Activated CD4-positive, alpha-beta T cell treated with anti-CD3 and anti-CD28 coated beads for 24 hours (primary cell): ENCODE data around the gene C1orf210.

Source experiments
- DNase-seq, 2 donors: peaks; one replicate each; pipeline ENCODE4 v3.0.0-alpha.2; 2020; ENCODE audit warnings: low read depth in 2 of 2

The C1orf210 gene

DNA sequence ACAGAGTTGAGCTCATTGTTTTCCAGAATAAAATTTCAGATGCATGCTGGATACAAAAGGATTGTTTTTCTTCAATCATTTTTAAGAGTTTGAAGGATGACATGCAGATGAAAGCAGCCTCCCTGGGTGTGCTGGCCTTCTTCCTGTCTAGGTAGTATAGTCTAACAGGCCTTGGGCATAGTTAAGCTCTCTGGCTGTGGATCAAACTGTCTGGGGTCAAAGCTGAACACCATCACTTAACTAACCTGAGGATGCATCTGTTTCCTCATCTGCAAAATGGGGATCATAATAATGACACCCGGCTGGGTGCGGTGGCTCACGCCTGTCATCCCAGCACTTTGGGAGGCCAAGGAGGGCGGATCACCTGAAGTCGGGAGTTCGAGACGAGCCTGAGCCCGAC is 9.4 kb upstream of the C1orf210 start:
- no peak for DNase-seq

DNA sequence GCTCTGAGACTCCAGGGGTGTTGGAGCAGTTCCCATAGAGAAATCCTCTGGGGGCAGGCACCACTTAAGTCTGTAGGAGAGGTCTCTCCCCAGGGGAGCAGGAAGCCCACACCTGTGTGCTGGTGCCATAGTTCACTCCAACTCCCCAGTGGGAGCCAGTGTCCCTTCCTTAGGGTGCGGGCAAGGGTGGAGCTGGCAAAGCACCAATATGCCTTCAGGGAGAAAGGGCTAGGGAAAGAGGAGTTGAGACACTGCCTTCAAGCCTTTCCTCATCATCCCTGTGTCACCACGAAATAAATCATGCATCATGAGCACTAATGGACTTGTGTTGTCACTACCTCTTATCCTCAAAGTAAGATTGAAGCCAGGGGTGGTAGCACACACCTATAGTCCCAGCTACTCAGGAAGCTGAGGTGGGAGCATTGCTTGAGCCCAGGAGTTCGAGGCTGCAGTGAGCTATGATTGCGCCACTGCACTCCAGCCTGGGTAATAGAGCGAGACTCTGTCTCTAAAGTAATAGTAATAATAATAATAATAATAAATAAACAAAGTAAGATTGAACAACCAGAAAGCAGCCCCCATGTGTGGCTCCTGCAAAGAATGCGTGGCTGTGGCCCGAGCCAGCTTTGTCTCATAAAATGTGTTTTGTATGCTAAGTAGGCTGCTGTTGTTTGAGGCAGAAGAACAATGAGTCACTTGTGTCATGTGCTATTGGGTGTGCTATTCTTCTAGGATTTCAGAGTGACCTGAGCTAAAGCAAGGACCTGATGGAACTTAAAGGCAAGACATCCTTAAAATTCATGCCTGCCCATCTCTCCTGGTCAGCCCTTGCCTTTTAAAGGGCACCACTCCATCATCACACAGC is 8.7 kb upstream of the C1orf210 start:
- DNase-seq, result no peak

GRCh38 chr1:43293176-43293575 is 7.8 kb upstream of the C1orf210 start:
- DNase-seq, result no peak

DNA sequence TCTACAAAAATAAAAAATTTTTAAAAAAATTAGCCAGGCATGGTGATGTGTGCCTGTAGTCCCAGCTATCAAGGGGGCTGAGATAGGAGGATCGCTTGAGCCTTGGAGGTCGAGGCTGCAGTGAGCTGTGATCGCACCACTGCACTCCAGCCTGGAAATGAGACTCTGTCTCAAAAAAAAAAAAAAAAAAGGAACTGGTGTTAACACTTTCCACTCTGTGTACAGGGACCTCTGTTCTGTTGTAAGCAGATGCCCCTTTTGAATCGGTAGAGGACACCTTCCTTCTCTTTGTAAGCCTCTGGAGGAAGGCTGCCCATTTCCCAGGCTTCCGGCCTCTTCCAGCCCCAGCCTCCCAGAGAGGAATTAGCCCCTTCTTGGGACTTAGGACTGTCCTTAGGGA is 7.3 kb upstream of the C1orf210 start:
- DNase-seq, result no peak

- DNase-seq, result no peak
These were observed 6.8 kb upstream of the C1orf210 start for GRCh38 chr1:43292216-43292615.

DNA sequence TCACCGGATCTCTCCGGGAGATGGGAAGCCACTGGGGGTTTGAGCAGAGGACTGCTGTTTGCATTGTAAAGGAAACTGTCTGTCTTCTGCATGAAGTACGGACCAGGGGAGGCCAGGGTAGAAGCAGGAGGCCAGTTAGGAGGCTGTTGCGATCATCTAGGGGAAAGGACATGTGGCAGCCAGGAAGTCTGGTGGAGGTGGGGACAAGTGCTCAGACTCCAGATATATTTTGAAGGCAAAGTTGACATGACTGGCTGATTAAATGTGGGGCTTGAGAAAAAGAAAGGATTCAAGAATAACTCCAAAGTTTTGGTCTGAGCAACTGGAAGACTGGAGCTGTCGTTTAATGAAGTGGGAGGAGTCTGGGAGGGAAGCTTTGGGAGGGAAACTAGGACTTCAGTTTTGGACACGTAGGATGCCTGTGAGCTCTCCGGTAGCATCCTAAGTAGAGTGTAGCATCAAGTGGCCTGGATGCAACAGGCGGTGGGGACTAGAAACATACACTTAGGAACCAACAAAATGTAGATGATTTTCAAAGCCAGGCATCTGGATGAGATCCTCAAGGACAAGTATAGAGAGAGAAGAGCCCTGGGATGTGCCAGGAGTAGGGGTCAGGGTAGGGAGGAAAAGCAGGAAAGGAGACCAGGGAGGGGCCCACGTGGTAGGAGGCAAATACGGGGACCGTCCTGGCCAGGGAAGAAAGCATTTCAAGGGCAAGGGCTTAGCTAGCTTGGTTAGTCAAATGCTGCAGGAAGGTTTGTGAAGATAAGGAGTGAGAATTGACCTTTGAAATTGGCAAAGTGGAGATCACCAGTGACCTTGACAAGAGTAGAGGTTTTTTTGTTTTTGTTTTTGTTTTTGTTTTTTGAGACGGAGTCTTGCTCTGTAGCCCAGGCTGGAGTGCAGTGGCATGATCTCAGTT is 3.7 kb upstream of the C1orf210 start:
- no peak for DNase-seq

GRCh38 chr1:43288058-43288784 is 2.8 kb upstream of the C1orf210 start:
- no peak for DNase-seq

- DNase-seq, result no peak
These were observed 1.2 kb upstream of the C1orf210 start for GRCh38 chr1:43286533-43286932.

- no peak for DNase-seq
These were observed 734 bp upstream of the C1orf210 start for GRCh38 chr1:43286115-43286514.

DNA sequence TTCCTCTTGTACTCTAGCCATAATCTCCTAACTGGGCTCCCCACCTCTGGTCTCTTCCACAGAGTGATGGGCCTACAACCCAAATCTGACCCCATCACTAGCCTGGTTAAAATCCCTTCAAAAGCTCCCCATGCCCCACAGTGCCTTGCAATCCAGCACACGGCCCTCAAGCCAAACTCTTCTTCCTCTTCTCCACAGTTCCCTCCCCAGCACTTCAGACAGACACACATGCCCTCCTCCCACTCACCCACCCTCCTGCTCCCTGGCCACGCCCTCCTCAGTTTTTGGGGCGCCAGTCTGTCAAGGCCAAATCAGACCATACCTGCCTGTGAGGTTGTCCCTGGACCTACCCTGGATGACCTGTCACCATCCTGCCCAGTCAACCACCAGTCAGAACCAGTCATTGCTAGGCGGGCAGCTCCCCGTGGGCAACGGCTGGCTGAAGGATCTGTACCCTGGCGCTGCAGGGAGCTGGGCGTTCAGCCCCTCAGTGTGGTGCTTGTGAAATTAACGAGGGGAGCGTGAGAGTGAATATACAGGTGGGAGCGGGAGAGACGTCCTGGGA is 753 bp downstream of the C1orf210 start:
- no peak for DNase-seq

- no peak for DNase-seq
These were observed 1.3 kb downstream of the C1orf210 start for GRCh38 chr1:43284065-43284464.

DNA sequence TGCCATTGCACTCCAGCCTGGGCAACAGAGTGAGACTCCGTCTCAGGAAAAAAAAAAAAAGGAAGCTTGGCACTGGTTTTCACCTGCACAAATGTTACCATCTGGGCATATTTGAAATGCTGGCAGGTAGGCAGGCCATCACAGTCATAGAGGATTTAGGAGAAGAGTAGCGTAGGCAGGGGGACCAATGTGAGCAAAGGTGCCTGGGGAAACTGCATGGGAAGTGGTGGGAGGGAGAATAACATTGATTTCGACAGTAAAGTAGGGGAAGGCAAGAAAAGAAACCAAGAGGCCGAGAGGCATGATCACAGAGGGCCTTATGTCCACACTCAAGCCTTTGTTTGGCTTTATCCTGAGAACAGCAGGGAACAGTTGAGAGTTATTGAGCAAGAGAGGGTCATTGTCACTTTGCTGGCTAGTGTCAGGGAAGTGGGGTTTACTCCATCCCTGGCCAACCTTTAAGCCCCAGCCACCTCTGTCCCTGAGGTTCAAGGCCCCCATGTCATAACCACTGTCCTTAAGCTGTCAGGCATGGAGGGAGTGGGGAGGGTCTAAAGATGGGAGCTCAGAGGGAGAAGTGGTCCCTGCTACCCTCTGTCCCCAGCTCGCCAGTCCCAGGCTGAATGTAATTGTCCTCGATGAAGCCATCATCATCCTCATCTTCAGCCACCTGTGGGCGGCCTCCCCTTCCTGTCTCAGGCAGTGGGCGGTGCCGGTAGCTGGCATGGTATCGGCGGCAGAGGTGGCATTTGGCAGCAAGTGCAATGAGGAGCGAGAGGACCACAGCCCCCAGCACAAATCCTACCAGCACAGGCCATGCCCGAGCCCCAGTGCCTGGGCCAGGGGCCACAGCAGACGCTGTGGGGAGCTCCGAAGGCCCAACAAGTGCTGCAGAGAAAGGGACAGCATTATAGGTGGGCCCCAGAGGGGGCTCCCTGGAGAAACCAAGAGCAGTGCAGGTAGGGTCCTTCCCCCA is 2.9 kb downstream of the C1orf210 start:
- no peak for DNase-seq

GRCh38 chr1:43280692-43281091 is 4.7 kb downstream of the C1orf210 start:
- no peak for DNase-seq

- no peak for DNase-seq
These were observed 5.7 kb downstream of the C1orf210 start for GRCh38 chr1:43279666-43280065.

- no peak for DNase-seq
These were observed 6.2 kb downstream of the C1orf210 start for GRCh38 chr1:43279161-43279560.

- DNase-seq, result no peak
These were observed 8.1 kb downstream of the C1orf210 start for GRCh38 chr1:43277116-43277876.

DNA sequence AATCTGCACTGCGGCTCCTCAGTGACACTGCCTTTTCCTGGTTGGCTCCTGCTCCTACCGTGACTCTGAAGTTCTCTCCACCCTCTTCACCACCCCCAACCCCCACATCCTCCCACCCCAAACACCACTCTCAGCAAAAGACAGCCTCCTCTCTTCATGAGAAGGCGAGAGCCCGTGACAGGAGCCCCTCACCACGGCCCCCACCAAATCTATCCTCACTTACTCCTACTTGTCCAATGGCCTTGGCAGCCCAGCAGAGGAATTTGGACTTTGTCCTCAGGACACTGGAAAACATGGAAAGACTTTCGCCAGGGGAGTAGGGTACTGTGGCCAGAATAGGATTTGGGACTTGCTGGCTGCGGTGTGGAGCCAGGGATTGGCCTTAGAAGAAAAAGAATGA is 8.7 kb downstream of the C1orf210 start:
- no peak for DNase-seq

GRCh38 chr1:43275826-43276620 is 9.4 kb downstream of the C1orf210 start:
- no peak for DNase-seq

DNA sequence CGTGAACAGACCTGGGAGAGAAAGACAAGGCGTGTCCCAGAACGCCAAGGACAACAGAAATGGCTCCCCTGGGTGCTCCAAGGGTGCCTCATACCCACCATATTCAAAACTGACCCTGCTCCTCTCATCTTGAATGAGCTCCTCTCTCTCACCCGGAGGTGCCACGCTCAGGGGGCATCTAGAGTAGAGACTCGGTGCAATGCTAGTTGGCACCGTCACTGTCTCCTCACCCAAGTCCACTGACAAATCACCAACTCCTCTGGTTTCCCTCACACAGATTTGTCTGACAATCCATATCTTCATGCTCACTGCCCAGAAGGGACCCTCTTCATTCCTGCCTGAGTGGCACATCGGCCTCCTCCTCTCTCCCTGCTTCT is 10.6 kb downstream of the C1orf210 start:
- DNase-seq, result no peak
